ENCODE results near the gene DPYSL4. TPM values are rescaled to one million over a fixed set of nuclear protein-coding genes. Genes with fewer than 3 reads are reported as not detected.
A peak's percentile ranks its signal among the peaks of the same experiment; 100 is the strongest.

Gene DPYSL4
- total and polyA plus RNA-seq, 4 experiments from 2014 or later = 0.21 to 1.8 (median 0.41) TPM

DNA sequence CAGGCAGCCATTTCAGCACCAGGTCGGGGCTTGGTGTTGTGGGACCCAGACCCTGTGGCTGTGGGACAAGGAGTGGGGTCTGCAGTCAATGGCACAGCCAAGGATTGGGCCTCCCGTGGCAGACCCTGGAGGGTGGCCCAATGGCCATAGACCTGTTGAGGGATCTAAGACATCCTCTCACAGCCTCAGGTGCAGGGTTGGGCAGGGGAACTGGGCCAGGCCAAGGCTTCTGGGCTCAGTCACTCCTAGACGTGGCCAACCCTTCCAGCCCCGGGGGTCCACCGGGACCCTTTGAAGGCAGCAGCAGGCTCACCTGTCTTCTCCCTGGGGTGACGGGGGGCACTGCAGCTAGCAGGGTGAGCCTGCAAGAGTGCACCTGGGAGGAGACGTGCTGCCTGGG is 45.7 kb upstream of the DPYSL4 start:
- no peak for DNase-seq

DNA sequence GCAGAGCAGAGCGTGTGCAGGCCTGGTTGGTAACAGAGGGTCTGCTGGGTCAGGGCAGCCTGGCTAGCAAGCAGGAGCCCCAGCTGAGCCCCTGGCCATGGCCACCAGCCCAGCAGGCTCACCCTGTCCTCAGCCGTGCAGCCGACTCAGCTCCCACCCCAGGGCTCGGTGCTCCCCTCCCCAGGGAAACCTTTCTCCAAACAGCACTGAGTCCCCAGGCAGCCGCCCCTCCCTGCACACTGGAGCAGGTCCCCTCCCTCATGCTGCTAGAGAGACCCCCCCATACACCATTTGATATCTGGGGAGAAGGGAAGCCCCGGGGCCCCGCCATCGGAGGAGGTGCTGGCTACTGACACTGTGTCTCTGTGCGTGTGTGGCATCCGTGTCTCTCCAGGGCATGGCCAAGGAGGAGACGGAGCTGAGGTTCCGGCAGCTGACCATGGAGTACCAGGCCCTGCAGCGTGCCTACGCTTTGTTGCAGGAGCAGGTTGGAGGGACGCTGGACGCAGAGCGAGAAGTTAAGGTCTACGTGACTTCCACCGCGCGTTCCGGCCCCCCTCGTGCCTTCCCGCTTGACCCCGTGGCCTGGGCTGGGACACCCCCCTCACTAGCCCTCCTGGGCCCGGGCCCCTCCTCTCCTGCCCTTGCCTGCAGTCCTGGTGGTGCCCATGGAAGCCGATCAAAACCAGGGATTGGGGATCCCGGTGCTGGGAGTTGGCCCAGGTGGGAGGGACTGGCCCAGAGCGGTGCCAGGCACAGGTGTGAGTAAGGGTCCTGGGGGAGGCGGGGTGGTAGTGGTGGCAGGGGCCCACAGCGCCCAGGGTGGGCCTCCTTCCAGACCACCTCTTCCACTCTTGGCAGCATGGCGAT is 45.0 kb upstream of the DPYSL4 start:
- Mint-ChIP-seq H3K36me3 (no peaks in the 10 kb centered on the region), H3K9me3 (no peaks in the 10 kb centered on the region), H3K27me3 (peaks cover 0 to 2% of the 10 kb centered on the region in 2 donors), H3K27ac (no peak overlapping the region), H3K4me1 (no peaks in the 10 kb centered on the region), H3K4me3 (no peak overlapping the region)
- Histone ChIP-seq H3K4me3 (ENCODE audit: low read length in 2 of 2) (no peak overlapping the region), H3K27ac (ENCODE audit: low read depth, low read length) (no peak overlapping the region), H3K36me3 (ENCODE audit: insufficient read depth, low read length) (no peaks in the 10 kb centered on the region), H3K27me3 (ENCODE audit: insufficient read depth, low read length) (no peaks in the 10 kb centered on the region), H3K9me3 (ENCODE audit: control insufficient read depth in 1 of 2, low read length in 2 of 2) (no peaks in the 10 kb centered on the region), H3K4me1 (ENCODE audit: insufficient read depth, low read length) (no peaks in the 10 kb centered on the region)
- POLR2A ChIA-PET (ENCODE audit: partially characterized antibody) = no interaction called here
- DNase-seq = no peak
- intact Hi-C loops (cut with micrococcal nuclease) = no loop called here
- CTCF ChIA-PET (ENCODE audit: partially characterized antibody) = interaction anchor here (1.0 to 2.5 kb wide), 4 partner anchors 8 to 255 kb away, joined by 3 to 15 read pairs (median 4); no protein-coding TSS in a partner anchor

More for the DNA sequence above, 45.7 kb upstream of the DPYSL4 start:
- ChIA-PET CTCF (ENCODE audit: partially characterized antibody) (interaction anchor here (2.5 kb wide), 1 partner anchor 255 kb away, joined by 15 read pairs; no protein-coding TSS in a partner anchor), POLR2A (ENCODE audit: partially characterized antibody) (no interaction called here)
- no peaks in the 10 kb centered on the region for H3K4me1 ChIP-seq (ENCODE audit: insufficient read depth, low read length)
- Mint-ChIP-seq H3K9me3 (no peaks in the 10 kb centered on the region), H3K4me1 (no peaks in the 10 kb centered on the region), H3K36me3 (no peaks in the 10 kb centered on the region), H3K27me3 (peaks cover 0 to 2% of the 10 kb centered on the region in 2 donors), H3K27ac (peak overlapping the region in 1 of 7 donors; percentile 41), H3K4me3 (no peak overlapping the region)
- intact Hi-C loops (cut with micrococcal nuclease) = no loop called here
- H3K4me3 ChIP-seq (ENCODE audit: low read length in 2 of 2) = no peak overlapping the region
- H3K27me3 ChIP-seq (ENCODE audit: insufficient read depth, low read length) = no peaks in the 10 kb centered on the region
- H3K27ac ChIP-seq (ENCODE audit: low read depth, low read length) = no peak overlapping the region
- no peaks in the 10 kb centered on the region for H3K36me3 ChIP-seq (ENCODE audit: insufficient read depth, low read length)
- H3K9me3 ChIP-seq (ENCODE audit: control insufficient read depth in 1 of 2, low read length in 2 of 2) = no peaks in the 10 kb centered on the region

DNA sequence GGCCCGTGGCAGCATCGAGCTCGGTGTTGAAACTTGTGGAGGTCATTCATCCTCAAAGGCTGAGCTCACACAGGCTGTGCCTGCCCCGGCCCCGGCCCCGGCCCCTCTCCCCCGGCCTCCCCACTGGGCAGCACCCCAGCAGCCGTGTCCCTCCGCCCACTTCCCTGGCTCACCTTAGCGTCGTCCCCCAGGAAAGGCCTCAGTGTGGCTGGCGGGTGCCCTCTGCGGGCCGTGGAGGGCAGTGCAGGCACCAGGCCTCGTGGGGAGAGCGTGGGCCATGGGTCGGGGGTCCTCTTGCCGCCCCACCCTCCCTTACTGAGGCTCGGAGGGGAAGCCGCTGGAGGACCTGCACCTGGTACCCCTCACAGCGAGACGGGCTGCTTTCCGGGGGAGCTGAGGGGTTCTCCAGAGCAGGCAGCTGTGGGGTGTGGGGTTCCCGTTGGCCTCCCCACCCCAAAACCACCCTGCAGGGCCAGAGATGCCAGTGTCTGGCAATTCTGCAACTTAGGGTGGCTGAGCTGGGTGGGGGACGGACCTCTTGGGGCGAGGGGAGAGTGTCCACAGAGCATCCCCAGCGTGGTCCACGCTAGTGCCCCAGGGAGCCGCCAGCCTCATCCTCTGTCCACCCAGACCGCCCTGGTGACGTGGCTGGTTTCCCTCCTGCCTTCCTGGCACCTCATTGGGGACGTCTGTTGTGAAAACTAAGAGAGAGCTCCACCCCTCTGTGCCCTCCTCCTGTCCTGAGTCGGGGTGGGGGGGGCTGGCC is 44.2 kb upstream of the DPYSL4 start:
- peaks cover 0 to 2% of the 10 kb centered on the region in 2 donors for H3K27me3 Mint-ChIP-seq
- no peak overlapping the region for H3K4me3 ChIP-seq (ENCODE audit: low read length in 2 of 2)
- H3K4me1 Mint-ChIP-seq = no peaks in the 10 kb centered on the region
- no peak overlapping the region for H3K27ac ChIP-seq (ENCODE audit: low read depth, low read length)
- ChIA-PET CTCF (ENCODE audit: partially characterized antibody) (interaction anchor here (0.9 to 2.5 kb wide), 5 partner anchors 9 to 256 kb away, joined by 3 to 15 read pairs (median 4); no protein-coding TSS in a partner anchor), POLR2A (ENCODE audit: partially characterized antibody) (no interaction called here)
- no peak overlapping the region for H3K27ac Mint-ChIP-seq
- H3K36me3 Mint-ChIP-seq = no peaks in the 10 kb centered on the region
- peak in 4 of 5 donors; percentile 25 to 55 (median 44) for DNase-seq
- no peaks in the 10 kb centered on the region for H3K4me1 ChIP-seq (ENCODE audit: insufficient read depth, low read length)
- H3K4me3 Mint-ChIP-seq = no peak overlapping the region
- no peaks in the 10 kb centered on the region for H3K9me3 ChIP-seq (ENCODE audit: control insufficient read depth in 1 of 2, low read length in 2 of 2)
- no peaks in the 10 kb centered on the region for H3K27me3 ChIP-seq (ENCODE audit: insufficient read depth, low read length)
- no peaks in the 10 kb centered on the region for H3K9me3 Mint-ChIP-seq
- intact Hi-C loops (cut with micrococcal nuclease) = no loop called here
- H3K36me3 ChIP-seq (ENCODE audit: insufficient read depth, low read length) = no peaks in the 10 kb centered on the region

DNA sequence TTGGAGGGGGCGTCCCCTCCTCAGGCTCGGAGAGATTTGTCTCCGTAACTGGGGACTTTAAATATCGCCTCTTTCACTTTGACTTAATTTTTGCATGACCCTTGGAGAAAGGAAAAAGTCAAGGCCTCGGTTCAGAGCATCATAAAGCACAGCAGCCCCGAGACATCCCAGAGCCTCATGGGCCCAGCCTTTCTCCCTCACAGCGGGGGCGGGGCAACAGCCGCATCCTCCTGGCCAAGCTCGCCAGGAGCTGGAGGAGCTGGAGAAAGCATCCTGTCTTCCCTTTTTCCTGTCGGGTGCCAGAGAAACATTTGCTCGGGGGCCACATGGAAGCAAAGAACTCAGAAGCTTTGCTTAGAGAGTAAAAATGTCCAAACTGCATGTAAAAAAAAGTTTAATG is 43.6 kb upstream of the DPYSL4 start:
- intact Hi-C loops (cut with micrococcal nuclease) = no loop called here
- Mint-ChIP-seq H3K4me3 (no peak overlapping the region), H3K36me3 (no peaks in the 10 kb centered on the region), H3K27ac (no peak overlapping the region), H3K27me3 (peaks cover 0 to 2% of the 10 kb centered on the region in 2 donors), H3K9me3 (no peaks in the 10 kb centered on the region), H3K4me1 (no peaks in the 10 kb centered on the region)
- Histone ChIP-seq H3K27ac (ENCODE audit: low read depth, low read length) (no peak overlapping the region), H3K36me3 (ENCODE audit: insufficient read depth, low read length) (no peaks in the 10 kb centered on the region), H3K4me1 (ENCODE audit: insufficient read depth, low read length) (no peaks in the 10 kb centered on the region), H3K4me3 (ENCODE audit: low read length in 2 of 2) (no peak overlapping the region), H3K27me3 (ENCODE audit: insufficient read depth, low read length) (no peaks in the 10 kb centered on the region), H3K9me3 (ENCODE audit: control insufficient read depth in 1 of 2, low read length in 2 of 2) (no peaks in the 10 kb centered on the region)
- DNase-seq = no peak
- CTCF ChIA-PET (ENCODE audit: partially characterized antibody) = interaction anchor here (0.9 to 2.5 kb wide), 5 partner anchors 9 to 257 kb away, joined by 3 to 15 read pairs (median 4); no protein-coding TSS in a partner anchor
- POLR2A ChIA-PET (ENCODE audit: partially characterized antibody) = no interaction called here

DNA sequence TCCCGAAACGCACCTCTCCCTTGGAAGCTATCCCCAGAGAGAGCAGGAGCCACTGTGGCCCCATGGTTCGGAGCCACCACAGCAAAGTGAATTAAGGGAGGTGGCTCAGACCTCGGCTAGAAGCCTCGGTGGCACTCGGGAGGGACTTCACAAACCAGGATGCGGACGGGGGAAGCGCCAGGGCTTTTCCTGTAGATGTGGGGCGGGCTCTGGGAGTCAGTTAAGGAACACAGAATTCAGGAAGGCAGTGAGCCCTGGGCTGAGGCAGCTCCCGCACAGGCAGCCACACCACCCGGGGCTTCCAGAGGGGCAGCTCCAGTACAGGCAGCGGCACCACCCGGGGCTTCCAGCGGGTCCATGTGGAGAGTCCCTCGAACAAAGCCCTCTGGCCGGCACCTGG is 42.7 kb upstream of the DPYSL4 start:
- Mint-ChIP-seq H3K27me3 (peaks cover 0 to 2% of the 10 kb centered on the region in 2 donors), H3K9me3 (no peaks in the 10 kb centered on the region), H3K4me3 (no peak overlapping the region), H3K4me1 (no peaks in the 10 kb centered on the region), H3K27ac (no peak overlapping the region), H3K36me3 (no peaks in the 10 kb centered on the region)
- CTCF ChIA-PET (ENCODE audit: partially characterized antibody) = no interaction called here
- Histone ChIP-seq H3K27ac (ENCODE audit: low read depth, low read length) (no peak overlapping the region), H3K9me3 (ENCODE audit: control insufficient read depth in 1 of 2, low read length in 2 of 2) (no peaks in the 10 kb centered on the region), H3K4me1 (ENCODE audit: insufficient read depth, low read length) (no peaks in the 10 kb centered on the region), H3K27me3 (ENCODE audit: insufficient read depth, low read length) (no peaks in the 10 kb centered on the region), H3K36me3 (ENCODE audit: insufficient read depth, low read length) (no peaks in the 10 kb centered on the region), H3K4me3 (ENCODE audit: low read length in 2 of 2) (no peak overlapping the region)
- intact Hi-C loops (cut with micrococcal nuclease) = no loop called here
- POLR2A ChIA-PET (ENCODE audit: partially characterized antibody) = no interaction called here
- DNase-seq = no peak

DNA sequence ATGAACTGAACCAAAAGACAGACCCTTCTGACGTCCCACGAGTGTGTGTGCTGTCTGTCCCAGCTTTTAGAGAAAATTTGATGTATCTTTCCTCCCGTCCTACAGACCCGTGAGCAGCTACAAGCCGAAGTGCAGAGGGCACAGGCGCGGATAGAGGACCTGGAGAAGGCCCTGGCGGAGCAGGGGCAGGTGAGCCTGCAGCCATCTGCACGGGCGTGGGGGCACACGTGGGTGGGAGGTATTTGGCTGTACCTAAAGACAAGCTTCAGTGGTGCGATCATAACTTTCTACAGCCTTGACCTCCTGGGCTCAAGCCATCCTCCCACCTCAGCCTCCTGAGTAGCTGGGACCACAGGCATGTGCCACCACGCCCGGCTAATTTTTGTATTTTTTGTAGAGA is 41.7 kb upstream of the DPYSL4 start:
- Histone ChIP-seq H3K27me3 (ENCODE audit: insufficient read depth, low read length) (no peaks in the 10 kb centered on the region), H3K9me3 (ENCODE audit: control insufficient read depth in 1 of 2, low read length in 2 of 2) (no peaks in the 10 kb centered on the region), H3K36me3 (ENCODE audit: insufficient read depth, low read length) (no peaks in the 10 kb centered on the region), H3K4me1 (ENCODE audit: insufficient read depth, low read length) (no peaks in the 10 kb centered on the region), H3K4me3 (ENCODE audit: low read length in 2 of 2) (no peak overlapping the region), H3K27ac (ENCODE audit: low read depth, low read length) (no peak overlapping the region)
- DNase-seq = no peak
- H3K9me3 Mint-ChIP-seq = no peaks in the 10 kb centered on the region
- intact Hi-C loops (cut with micrococcal nuclease) = no loop called here
- no peaks in the 10 kb centered on the region for H3K36me3 Mint-ChIP-seq
- no peak overlapping the region for H3K27ac Mint-ChIP-seq
- no peaks in the 10 kb centered on the region for H3K4me1 Mint-ChIP-seq
- CTCF ChIA-PET (ENCODE audit: partially characterized antibody) = interaction anchor here (0.9 to 1.4 kb wide), 3 partner anchors 11 to 206 kb away, joined by 3 read pairs; no protein-coding TSS in a partner anchor
- POLR2A ChIA-PET (ENCODE audit: partially characterized antibody) = no interaction called here
- H3K4me3 Mint-ChIP-seq = no peak overlapping the region
- H3K27me3 Mint-ChIP-seq = peaks cover 0 to 2% of the 10 kb centered on the region in 2 donors

DNA sequence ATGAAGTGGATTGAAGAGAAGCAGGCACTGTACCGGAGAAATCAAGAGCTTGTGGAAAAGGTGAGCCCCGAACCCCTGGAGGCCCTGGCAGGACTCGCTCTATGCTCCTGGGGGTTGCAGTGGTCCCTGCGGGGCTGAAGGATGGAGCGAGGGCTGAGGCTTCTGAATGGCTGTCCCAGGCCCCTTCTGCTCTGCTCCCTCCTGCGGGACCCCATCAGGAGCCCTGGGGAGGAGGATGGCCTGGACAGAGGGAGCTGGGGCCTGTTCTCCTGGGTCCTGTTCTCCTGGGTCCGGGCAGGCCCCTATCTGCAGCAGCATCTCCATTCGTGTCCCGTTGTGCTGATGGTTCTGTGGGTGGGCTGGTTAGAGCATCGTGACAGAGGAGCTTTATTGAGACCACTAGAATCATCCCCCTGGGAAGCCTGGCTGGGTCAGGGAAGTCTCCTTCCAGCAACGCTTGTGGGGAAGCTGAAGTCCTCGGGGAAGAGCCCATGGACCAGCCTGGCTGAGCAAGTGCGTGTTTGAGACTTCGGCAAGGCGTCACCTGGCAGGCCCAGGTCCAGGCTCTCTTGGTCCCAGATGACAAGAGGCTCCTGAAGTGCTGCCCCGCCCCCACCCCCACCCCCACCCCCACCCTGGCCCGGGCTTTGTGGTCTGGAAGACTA is 41.1 kb upstream of the DPYSL4 start:
- Mint-ChIP-seq H3K9me3 (no peaks in the 10 kb centered on the region), H3K27ac (no peak overlapping the region), H3K4me3 (no peak overlapping the region), H3K27me3 (peaks cover 0 to 2% of the 10 kb centered on the region in 2 donors), H3K4me1 (no peaks in the 10 kb centered on the region), H3K36me3 (no peaks in the 10 kb centered on the region)
- no peak for DNase-seq
- H3K27me3 ChIP-seq (ENCODE audit: insufficient read depth, low read length) = no peaks in the 10 kb centered on the region
- no peaks in the 10 kb centered on the region for H3K36me3 ChIP-seq (ENCODE audit: insufficient read depth, low read length)
- POLR2A ChIA-PET (ENCODE audit: partially characterized antibody) = no interaction called here
- intact Hi-C loops (cut with micrococcal nuclease) = no loop called here
- H3K27ac ChIP-seq (ENCODE audit: low read depth, low read length) = no peak overlapping the region
- no peak overlapping the region for H3K4me3 ChIP-seq (ENCODE audit: low read length in 2 of 2)
- CTCF ChIA-PET (ENCODE audit: partially characterized antibody) = interaction anchor here (0.9 to 1.4 kb wide), 3 partner anchors 11 to 206 kb away, joined by 3 read pairs; no protein-coding TSS in a partner anchor
- H3K4me1 ChIP-seq (ENCODE audit: insufficient read depth, low read length) = no peaks in the 10 kb centered on the region
- no peaks in the 10 kb centered on the region for H3K9me3 ChIP-seq (ENCODE audit: control insufficient read depth in 1 of 2, low read length in 2 of 2)
